ENCODE data around the gene PEX7.

DNA sequence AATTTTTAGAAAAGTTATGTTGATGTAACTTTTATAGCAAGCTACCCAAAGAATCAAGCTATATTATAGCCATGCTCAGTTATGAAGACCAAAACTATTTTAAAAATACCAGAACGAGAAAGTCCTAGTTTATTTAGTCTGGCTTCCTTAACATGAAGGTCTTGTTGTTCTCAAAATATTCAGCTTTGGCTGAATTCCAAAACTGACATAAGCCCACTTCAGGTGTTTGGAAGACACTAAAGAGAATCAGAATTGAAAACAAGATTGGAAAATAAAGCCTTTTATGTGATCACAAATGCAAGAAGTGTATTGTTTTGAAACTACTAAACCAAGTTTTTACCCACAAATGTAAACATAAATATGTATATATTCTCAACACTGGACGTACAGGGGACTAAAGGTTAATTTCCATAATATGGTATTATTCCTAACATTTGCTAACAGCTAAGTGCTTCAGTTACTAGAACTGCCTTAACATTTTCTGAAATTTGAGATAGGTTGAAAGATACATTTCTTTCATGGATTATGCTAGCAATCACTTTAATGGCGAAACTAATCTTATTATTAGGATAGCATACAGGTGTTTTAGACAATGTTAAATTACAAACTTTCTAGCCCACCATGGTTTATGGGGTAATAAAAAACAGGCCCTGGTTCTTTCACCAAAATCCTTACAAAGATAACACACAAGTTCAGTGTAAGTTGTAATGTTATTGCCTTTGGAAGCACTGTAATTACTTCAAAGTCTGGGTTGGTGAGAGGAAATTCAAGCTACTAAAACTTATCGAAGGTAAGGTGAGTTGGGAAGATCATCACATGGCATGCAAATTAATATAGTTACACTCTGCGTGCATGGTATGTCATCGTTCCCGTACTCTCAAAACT lies 31.7 kb upstream of the PEX7 start:
- TF ChIP-seq, protein P1, sequence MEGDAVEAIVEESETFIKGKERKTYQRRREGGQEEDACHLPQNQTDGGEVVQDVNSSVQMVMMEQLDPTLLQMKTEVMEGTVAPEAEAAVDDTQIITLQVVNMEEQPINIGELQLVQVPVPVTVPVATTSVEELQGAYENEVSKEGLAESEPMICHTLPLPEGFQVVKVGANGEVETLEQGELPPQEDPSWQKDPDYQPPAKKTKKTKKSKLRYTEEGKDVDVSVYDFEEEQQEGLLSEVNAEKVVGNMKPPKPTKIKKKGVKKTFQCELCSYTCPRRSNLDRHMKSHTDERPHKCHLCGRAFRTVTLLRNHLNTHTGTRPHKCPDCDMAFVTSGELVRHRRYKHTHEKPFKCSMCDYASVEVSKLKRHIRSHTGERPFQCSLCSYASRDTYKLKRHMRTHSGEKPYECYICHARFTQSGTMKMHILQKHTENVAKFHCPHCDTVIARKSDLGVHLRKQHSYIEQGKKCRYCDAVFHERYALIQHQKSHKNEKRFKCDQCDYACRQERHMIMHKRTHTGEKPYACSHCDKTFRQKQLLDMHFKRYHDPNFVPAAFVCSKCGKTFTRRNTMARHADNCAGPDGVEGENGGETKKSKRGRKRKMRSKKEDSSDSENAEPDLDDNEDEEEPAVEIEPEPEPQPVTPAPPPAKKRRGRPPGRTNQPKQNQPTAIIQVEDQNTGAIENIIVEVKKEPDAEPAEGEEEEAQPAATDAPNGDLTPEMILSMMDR (IDR thresholded peaks at IDR 0.05; ENCODE audit: insufficient read depth, low read length): no peak
- TF ChIP-seq, protein P2, sequence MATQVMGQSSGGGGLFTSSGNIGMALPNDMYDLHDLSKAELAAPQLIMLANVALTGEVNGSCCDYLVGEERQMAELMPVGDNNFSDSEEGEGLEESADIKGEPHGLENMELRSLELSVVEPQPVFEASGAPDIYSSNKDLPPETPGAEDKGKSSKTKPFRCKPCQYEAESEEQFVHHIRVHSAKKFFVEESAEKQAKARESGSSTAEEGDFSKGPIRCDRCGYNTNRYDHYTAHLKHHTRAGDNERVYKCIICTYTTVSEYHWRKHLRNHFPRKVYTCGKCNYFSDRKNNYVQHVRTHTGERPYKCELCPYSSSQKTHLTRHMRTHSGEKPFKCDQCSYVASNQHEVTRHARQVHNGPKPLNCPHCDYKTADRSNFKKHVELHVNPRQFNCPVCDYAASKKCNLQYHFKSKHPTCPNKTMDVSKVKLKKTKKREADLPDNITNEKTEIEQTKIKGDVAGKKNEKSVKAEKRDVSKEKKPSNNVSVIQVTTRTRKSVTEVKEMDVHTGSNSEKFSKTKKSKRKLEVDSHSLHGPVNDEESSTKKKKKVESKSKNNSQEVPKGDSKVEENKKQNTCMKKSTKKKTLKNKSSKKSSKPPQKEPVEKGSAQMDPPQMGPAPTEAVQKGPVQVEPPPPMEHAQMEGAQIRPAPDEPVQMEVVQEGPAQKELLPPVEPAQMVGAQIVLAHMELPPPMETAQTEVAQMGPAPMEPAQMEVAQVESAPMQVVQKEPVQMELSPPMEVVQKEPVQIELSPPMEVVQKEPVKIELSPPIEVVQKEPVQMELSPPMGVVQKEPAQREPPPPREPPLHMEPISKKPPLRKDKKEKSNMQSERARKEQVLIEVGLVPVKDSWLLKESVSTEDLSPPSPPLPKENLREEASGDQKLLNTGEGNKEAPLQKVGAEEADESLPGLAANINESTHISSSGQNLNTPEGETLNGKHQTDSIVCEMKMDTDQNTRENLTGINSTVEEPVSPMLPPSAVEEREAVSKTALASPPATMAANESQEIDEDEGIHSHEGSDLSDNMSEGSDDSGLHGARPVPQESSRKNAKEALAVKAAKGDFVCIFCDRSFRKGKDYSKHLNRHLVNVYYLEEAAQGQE (IDR thresholded peaks at IDR 0.05; ENCODE audit: insufficient replicate concordance, low read depth): no peak
- no peak for TF ChIP-seq GABPA (IDR thresholded peaks at IDR 0.05; ENCODE audit: low read depth)
- TF ChIP-seq POLR2AphosphoS5 (IDR thresholded peaks at IDR 0.05; ENCODE audit: low read depth): no peak
